Measurements from ENCODE around the gene PAWR. TPM values are rescaled to one million over a fixed set of nuclear protein-coding genes. Genes with fewer than 3 reads are reported as not detected.

PAWR gene
- total RNA-seq, 1 donor from 2014 or later, result 10.5 TPM

GRCh38 chr12:79665212-79665887 lies 25.4 kb downstream of the PAWR start:
- no peak for DNase-seq
- no peak overlapping the region for H3K4me3 ChIP-seq
- H3K4me1 ChIP-seq, result peaks cover 4% of the 10 kb centered on the region
- intact Hi-C loops (cut with micrococcal nuclease), result no loop called here
- H3K9me3 ChIP-seq (replicated peaks), result no peaks in the 10 kb centered on the region
- no peaks in the 10 kb centered on the region for H3K36me3 ChIP-seq
- no peaks in the 10 kb centered on the region for H3K27me3 ChIP-seq (ENCODE audit: low read depth)
- TF ChIP-seq CTCF (IDR thresholded peaks at IDR 0.05; ENCODE audit: borderline replicate concordance), result no peak
- H3K27ac ChIP-seq (replicated peaks), result no peak overlapping the region

- no peak overlapping the region for H3K27ac ChIP-seq (replicated peaks)
- H3K4me3 ChIP-seq, result no peak overlapping the region
- H3K4me1 ChIP-seq, result peaks cover 11% of the 10 kb centered on the region
- DNase-seq, result no peak
- no peaks in the 10 kb centered on the region for H3K36me3 ChIP-seq
- intact Hi-C loops (cut with micrococcal nuclease), result no loop called here
- H3K27me3 ChIP-seq (ENCODE audit: low read depth), result no peaks in the 10 kb centered on the region
- no peaks in the 10 kb centered on the region for H3K9me3 ChIP-seq (replicated peaks)
- TF ChIP-seq CTCF (IDR thresholded peaks at IDR 0.05; ENCODE audit: borderline replicate concordance), result no peak
Measured at GRCh38 chr12:79664518-79664917, 26.2 kb downstream of the PAWR start.

GRCh38 chr12:79662046-79662811 lies 28.5 kb downstream of the PAWR start:
- DNase-seq, result no peak
- Histone ChIP-seq H3K27ac (replicated peaks) (no peak overlapping the region), H3K9me3 (replicated peaks) (no peaks in the 10 kb centered on the region), H3K4me3 (no peak overlapping the region), H3K36me3 (no peaks in the 10 kb centered on the region), H3K27me3 (ENCODE audit: low read depth) (no peaks in the 10 kb centered on the region), H3K4me1 (peaks cover 11% of the 10 kb centered on the region)
- intact Hi-C loops (cut with micrococcal nuclease), result no loop called here
- TF ChIP-seq CTCF (IDR thresholded peaks at IDR 0.05; ENCODE audit: borderline replicate concordance), result no peak

- intact Hi-C loops (cut with micrococcal nuclease), result no loop called here
- DNase-seq, result no peak
- Histone ChIP-seq H3K4me1 (peaks cover 11% of the 10 kb centered on the region), H3K27me3 (ENCODE audit: low read depth) (no peaks in the 10 kb centered on the region), H3K36me3 (no peaks in the 10 kb centered on the region), H3K9me3 (replicated peaks) (no peaks in the 10 kb centered on the region), H3K27ac (replicated peaks) (no peak overlapping the region), H3K4me3 (no peak overlapping the region)
- no peak for TF ChIP-seq CTCF (IDR thresholded peaks at IDR 0.05; ENCODE audit: borderline replicate concordance)
Measured at GRCh38 chr12:79661629-79662028, 29.1 kb downstream of the PAWR start.

- DNase-seq, result no peak
- Histone ChIP-seq H3K27me3 (ENCODE audit: low read depth) (no peaks in the 10 kb centered on the region), H3K27ac (replicated peaks) (no peak overlapping the region), H3K4me3 (no peak overlapping the region), H3K36me3 (no peaks in the 10 kb centered on the region), H3K4me1 (peaks cover 7% of the 10 kb centered on the region), H3K9me3 (replicated peaks) (no peaks in the 10 kb centered on the region)
- intact Hi-C loops (cut with micrococcal nuclease), result no loop called here
- no peak for TF ChIP-seq CTCF (IDR thresholded peaks at IDR 0.05; ENCODE audit: borderline replicate concordance)
Measured at GRCh38 chr12:79659961-79660431, 30.8 kb downstream of the PAWR start.

All from left ventricle myocardium inferior (tissue), 1 donor.